ENCODE results near the gene MGMT. TPM values are rescaled to one million over a fixed set of nuclear protein-coding genes. Genes with fewer than 3 reads are reported as not detected.

Gene MGMT
- total and polyA plus RNA-seq, 4 donors = 28.2 to 79.1 (median 46.0) TPM

DNA sequence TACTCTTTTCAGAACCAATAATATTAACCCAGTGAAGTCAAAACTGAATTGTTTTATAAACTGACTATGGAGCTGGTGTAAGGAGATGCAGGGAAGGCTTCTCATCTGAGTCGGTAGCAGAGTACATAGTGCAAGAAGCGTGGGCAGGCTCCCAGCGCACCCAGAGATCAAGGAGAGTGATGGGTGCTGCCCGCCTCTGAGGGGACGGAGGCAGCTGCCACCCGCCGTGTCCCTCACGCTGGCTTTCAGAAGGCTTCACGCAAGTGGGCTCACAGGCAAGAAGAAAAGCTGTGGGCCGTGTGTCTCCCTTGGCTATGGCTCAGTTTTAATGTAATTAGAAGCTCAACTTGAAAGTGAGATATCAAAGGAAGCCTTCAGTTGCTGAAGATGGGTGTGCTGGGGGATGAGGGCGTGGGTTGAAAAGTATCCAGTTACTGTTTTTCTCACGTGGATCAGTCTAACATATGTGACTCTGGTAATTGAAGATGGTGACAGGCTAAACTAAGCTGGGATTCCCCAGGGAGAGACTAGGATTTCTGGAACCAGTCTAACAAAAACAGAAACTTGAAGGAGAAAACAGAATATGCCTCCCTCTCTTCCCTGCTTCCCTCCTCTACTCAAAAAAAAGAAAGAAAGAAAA lies 159.9 kb downstream of the MGMT start:
- H3K27me3 ChIP-seq (ENCODE audit: control insufficient read depth in 4 of 4, insufficient read depth in 4 of 4, low read length in 3 of 4) = no peaks in the 10 kb centered on the region
- WGBS = 92% methylated on average over 12 of the region's 12 CpGs
- no peaks in the 10 kb centered on the region for H3K36me3 ChIP-seq (ENCODE audit: control insufficient read depth in 4 of 4, insufficient read depth in 3 of 4, low read depth in 1 of 4, low read length in 3 of 4)
- H3K9me3 ChIP-seq (ENCODE audit: control insufficient read depth in 4 of 4, low read length in 3 of 4) = no peaks in the 10 kb centered on the region
- peaks cover 0 to 2% (median 0%) of the 10 kb centered on the region in 4 donors for H3K4me1 ChIP-seq (ENCODE audit: control insufficient read depth in 4 of 4, insufficient read depth in 4 of 4, low read length in 3 of 4)
- no peak overlapping the region for H3K4me3 ChIP-seq (ENCODE audit: low read depth in 1 of 3, low read length in 3 of 3)
- no peak overlapping the region for H3K27ac ChIP-seq (ENCODE audit: low read depth in 1 of 2, low read length in 2 of 2)
- H3K9ac ChIP-seq (ENCODE audit: low read depth in 1 of 2, low read length in 2 of 2) = no peak overlapping the region
- no peak for DNase-seq (ENCODE audit: low spot score)
- TF ChIP-seq TAF1 (conservative IDR thresholded peaks at IDR 0.05) (no peak), JUND (IDR thresholded peaks at IDR 0.05) (no peak), RXRA (IDR thresholded peaks at IDR 0.05) (no peak), HNF4A (conservative IDR thresholded peaks at IDR 0.05) (no peak), FOXA2 (IDR thresholded peaks at IDR 0.05) (no peak), SP1 (IDR thresholded peaks at IDR 0.05) (no peak)
- TF ChIP-seq, protein P1, sequence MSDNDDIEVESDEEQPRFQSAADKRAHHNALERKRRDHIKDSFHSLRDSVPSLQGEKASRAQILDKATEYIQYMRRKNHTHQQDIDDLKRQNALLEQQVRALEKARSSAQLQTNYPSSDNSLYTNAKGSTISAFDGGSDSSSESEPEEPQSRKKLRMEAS (IDR thresholded peaks at IDR 0.05) = no peak
- TF ChIP-seq, protein P2, sequence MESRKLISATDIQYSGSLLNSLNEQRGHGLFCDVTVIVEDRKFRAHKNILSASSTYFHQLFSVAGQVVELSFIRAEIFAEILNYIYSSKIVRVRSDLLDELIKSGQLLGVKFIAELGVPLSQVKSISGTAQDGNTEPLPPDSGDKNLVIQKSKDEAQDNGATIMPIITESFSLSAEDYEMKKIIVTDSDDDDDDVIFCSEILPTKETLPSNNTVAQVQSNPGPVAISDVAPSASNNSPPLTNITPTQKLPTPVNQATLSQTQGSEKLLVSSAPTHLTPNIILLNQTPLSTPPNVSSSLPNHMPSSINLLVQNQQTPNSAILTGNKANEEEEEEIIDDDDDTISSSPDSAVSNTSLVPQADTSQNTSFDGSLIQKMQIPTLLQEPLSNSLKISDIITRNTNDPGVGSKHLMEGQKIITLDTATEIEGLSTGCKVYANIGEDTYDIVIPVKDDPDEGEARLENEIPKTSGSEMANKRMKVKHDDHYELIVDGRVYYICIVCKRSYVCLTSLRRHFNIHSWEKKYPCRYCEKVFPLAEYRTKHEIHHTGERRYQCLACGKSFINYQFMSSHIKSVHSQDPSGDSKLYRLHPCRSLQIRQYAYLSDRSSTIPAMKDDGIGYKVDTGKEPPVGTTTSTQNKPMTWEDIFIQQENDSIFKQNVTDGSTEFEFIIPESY (IDR thresholded peaks at IDR 0.05) = no peak

DNA sequence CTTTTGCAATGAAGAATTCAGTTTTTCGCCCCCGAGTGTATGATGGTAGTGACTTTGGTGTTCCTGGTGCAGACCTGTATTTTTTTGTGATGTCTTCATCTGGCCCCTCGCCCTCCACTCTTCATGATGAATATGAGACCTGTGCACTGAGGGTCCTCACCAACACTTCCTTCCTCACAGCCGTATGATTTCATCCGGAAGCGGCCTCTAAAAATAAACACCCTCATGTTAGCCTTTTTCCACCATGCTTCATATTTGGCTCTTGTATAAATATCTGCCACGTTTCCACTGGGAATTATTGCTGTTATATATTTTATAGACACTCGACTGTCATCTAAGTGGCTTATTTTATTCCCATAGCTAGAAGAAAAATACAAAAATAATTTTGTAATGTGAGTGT lies 160.4 kb downstream of the MGMT start:
- no peak overlapping the region for H3K27ac ChIP-seq (ENCODE audit: low read depth in 1 of 2, low read length in 2 of 2)
- H3K4me3 ChIP-seq (ENCODE audit: low read depth in 1 of 3, low read length in 3 of 3) = no peak overlapping the region
- WGBS = 74% methylated on average over 8 of the region's 8 CpGs
- no peak for TF ChIP-seq NR2F2 (IDR thresholded peaks at IDR 0.05)
- TF ChIP-seq HNF4A (conservative IDR thresholded peaks at IDR 0.05) = no peak
- TF ChIP-seq SP1 (IDR thresholded peaks at IDR 0.05) = no peak
- TF ChIP-seq, protein P2 (IDR thresholded peaks at IDR 0.05) = no peak
- no peak for TF ChIP-seq RAD21 (IDR thresholded peaks at IDR 0.05)
- TF ChIP-seq YY1 (IDR thresholded peaks at IDR 0.05) = no peak
- TF ChIP-seq, protein P1 (IDR thresholded peaks at IDR 0.05) = no peak
- TF ChIP-seq, protein P3, sequence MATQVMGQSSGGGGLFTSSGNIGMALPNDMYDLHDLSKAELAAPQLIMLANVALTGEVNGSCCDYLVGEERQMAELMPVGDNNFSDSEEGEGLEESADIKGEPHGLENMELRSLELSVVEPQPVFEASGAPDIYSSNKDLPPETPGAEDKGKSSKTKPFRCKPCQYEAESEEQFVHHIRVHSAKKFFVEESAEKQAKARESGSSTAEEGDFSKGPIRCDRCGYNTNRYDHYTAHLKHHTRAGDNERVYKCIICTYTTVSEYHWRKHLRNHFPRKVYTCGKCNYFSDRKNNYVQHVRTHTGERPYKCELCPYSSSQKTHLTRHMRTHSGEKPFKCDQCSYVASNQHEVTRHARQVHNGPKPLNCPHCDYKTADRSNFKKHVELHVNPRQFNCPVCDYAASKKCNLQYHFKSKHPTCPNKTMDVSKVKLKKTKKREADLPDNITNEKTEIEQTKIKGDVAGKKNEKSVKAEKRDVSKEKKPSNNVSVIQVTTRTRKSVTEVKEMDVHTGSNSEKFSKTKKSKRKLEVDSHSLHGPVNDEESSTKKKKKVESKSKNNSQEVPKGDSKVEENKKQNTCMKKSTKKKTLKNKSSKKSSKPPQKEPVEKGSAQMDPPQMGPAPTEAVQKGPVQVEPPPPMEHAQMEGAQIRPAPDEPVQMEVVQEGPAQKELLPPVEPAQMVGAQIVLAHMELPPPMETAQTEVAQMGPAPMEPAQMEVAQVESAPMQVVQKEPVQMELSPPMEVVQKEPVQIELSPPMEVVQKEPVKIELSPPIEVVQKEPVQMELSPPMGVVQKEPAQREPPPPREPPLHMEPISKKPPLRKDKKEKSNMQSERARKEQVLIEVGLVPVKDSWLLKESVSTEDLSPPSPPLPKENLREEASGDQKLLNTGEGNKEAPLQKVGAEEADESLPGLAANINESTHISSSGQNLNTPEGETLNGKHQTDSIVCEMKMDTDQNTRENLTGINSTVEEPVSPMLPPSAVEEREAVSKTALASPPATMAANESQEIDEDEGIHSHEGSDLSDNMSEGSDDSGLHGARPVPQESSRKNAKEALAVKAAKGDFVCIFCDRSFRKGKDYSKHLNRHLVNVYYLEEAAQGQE (IDR thresholded peaks at IDR 0.05) = no peak
- TF ChIP-seq RXRA (IDR thresholded peaks at IDR 0.05) = no peak
- TF ChIP-seq TAF1 (conservative IDR thresholded peaks at IDR 0.05) = no peak
- no peak for TF ChIP-seq GABPA (IDR thresholded peaks at IDR 0.05 in 1 of 2, conservative IDR thresholded peaks at IDR 0.05 in 1 of 2)
- TF ChIP-seq FOXA1 (IDR thresholded peaks at IDR 0.05) = no peak
- TF ChIP-seq, protein P4, sequence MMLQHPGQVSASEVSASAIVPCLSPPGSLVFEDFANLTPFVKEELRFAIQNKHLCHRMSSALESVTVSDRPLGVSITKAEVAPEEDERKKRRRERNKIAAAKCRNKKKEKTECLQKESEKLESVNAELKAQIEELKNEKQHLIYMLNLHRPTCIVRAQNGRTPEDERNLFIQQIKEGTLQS (IDR thresholded peaks at IDR 0.05) = no peak
- no peak for TF ChIP-seq FOXA2 (IDR thresholded peaks at IDR 0.05)
- TF ChIP-seq, protein P5, sequence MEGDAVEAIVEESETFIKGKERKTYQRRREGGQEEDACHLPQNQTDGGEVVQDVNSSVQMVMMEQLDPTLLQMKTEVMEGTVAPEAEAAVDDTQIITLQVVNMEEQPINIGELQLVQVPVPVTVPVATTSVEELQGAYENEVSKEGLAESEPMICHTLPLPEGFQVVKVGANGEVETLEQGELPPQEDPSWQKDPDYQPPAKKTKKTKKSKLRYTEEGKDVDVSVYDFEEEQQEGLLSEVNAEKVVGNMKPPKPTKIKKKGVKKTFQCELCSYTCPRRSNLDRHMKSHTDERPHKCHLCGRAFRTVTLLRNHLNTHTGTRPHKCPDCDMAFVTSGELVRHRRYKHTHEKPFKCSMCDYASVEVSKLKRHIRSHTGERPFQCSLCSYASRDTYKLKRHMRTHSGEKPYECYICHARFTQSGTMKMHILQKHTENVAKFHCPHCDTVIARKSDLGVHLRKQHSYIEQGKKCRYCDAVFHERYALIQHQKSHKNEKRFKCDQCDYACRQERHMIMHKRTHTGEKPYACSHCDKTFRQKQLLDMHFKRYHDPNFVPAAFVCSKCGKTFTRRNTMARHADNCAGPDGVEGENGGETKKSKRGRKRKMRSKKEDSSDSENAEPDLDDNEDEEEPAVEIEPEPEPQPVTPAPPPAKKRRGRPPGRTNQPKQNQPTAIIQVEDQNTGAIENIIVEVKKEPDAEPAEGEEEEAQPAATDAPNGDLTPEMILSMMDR (IDR thresholded peaks at IDR 0.05; ENCODE audit: low read depth, low read length, missing input control) = no peak
- no peaks in the 10 kb centered on the region for H3K36me3 ChIP-seq (ENCODE audit: control insufficient read depth in 4 of 4, insufficient read depth in 3 of 4, low read depth in 1 of 4, low read length in 3 of 4)
- H3K9ac ChIP-seq (ENCODE audit: low read depth in 1 of 2, low read length in 2 of 2) = no peak overlapping the region
- H3K4me1 ChIP-seq (ENCODE audit: control insufficient read depth in 4 of 4, insufficient read depth in 4 of 4, low read length in 3 of 4) = no peaks in the 10 kb centered on the region
- no peaks in the 10 kb centered on the region for H3K27me3 ChIP-seq (ENCODE audit: control insufficient read depth in 4 of 4, insufficient read depth in 4 of 4, low read length in 3 of 4)
- no peaks in the 10 kb centered on the region for H3K9me3 ChIP-seq (ENCODE audit: control insufficient read depth in 4 of 4, low read length in 3 of 4)
- DNase-seq (ENCODE audit: low spot score) = no peak

All from liver (tissue), 9 donors.